Subcutaneous adipose tissue (tissue), 4 donors: ENCODE data around the gene SLC8A1. TPM values are rescaled to one million over a fixed set of nuclear protein-coding genes. Genes with fewer than 3 reads are reported as not detected.

Source experiments
- total RNA-seq, 4 donors: library from RNA; depleted of rRNA; stranded (reverse); fragments of >200 nt; gene quantifications; one replicate each; pipeline ENCODE4 v1.1.0, GENCODE V29; 2016
- TF ChIP-seq, protein P1 (sequence below): fragments of 450-650 bp; IDR thresholded peaks from one replicate; pipeline ENCODE4 v1.5.1; 2016; ENCODE audit warnings: low read depth, mild to moderate bottlenecking, control low read depth, antibody characterized with exemption, moderate library complexity

SLC8A1 gene
- total RNA-seq, 4 donors from 2014 or later, result 7.5 to 32.5 (median 12.9) TPM

DNA sequence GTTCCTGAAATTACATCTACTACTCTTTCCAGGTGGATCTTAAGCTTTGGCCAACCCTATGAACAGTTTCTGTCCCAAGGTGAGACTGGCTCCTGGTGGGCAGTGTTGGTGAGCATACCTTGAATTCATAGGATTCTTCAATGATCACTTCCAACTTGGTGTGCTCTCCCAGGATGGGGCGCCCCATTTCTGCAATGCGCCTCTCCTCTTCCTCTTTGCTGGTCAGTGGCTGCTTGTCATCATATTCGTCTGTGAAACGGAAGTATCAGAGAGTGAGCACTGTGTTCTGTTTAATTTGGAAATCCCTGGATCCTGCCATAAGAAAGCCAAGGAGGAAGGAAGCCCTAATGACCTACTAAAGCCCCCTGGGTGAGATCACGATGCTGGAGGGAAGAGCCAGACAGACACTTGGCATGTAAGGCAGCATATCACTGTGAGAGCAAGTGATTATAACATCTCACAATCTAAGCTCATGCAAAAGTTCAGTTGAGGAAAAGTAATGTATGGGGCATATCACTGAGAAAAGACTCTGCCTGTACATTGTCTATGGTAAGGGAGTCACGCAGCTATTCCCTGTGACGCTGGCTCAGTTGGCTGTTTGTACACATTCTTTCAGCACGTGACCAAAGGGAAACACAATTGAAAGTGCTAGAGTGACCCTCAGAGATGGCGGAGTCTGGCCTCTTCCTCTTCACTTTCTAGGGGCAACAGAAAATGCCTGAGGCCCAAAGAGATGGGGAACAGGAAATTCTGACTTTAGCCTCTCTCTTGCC is 287.0 kb downstream of the SLC8A1 start:
- TF ChIP-seq, protein P1, sequence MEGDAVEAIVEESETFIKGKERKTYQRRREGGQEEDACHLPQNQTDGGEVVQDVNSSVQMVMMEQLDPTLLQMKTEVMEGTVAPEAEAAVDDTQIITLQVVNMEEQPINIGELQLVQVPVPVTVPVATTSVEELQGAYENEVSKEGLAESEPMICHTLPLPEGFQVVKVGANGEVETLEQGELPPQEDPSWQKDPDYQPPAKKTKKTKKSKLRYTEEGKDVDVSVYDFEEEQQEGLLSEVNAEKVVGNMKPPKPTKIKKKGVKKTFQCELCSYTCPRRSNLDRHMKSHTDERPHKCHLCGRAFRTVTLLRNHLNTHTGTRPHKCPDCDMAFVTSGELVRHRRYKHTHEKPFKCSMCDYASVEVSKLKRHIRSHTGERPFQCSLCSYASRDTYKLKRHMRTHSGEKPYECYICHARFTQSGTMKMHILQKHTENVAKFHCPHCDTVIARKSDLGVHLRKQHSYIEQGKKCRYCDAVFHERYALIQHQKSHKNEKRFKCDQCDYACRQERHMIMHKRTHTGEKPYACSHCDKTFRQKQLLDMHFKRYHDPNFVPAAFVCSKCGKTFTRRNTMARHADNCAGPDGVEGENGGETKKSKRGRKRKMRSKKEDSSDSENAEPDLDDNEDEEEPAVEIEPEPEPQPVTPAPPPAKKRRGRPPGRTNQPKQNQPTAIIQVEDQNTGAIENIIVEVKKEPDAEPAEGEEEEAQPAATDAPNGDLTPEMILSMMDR, result no peak

DNA sequence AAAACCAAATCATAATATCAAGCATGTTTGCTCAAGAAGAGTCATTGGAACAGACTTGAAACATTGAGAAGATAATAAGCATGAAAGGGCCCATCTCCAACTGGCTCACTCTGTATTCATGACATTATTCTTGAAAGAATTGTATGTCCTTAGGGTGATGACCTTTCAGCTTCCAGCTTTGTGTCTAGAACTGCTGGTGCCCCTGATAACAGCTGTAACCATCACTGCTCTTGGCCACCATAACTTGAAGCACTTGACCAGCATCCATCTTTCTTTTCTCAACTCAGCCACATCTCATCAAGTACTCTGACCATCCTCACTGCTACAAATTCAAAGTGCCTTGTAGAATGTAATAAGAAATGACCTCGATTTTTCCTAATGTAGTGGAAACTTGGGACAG is 289.9 kb downstream of the SLC8A1 start:
- TF ChIP-seq, protein P1, result no peak

DNA sequence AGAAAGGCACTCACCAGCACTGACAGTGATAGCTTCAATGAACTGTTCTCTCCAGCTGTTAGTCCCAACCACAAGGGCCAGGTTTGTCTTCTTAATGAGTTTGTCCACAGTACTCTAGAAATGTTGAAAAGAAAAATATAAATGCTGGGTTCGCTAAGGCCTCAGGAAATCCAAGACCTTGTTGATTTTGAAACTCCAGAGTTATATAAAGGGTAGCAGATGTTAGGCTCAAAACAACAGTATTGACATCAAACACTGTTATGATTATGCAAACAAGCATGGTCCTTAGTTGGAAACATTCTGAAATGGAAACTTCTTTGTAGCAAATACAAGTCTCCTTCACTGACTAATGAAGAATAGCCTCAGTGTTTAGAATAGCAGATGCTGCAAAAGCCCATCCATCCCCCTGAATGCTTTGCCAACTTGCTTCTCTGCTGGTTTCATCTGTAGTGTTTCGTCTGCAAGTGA is 291.1 kb downstream of the SLC8A1 start:
- TF ChIP-seq, protein P1, result no peak

DNA sequence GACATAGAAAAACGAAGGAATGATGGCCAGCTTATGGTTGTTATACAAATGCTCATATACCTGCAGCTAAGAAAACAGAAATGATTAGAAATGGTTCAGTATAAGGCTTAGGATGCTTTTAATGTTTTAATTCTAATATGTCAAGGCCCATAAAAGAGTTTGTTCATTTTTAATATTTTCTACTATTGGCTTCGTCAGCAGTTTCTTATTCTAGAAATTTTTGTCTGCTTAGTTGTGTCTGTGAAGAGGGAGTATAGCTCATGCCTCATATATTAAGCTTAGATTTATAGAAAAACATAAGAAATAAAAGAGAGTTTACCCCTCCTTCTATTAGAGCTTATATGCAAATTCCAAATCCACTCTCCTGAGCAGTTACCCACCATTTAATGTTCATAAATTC is 292.6 kb downstream of the SLC8A1 start:
- TF ChIP-seq, protein P1, result no peak

DNA sequence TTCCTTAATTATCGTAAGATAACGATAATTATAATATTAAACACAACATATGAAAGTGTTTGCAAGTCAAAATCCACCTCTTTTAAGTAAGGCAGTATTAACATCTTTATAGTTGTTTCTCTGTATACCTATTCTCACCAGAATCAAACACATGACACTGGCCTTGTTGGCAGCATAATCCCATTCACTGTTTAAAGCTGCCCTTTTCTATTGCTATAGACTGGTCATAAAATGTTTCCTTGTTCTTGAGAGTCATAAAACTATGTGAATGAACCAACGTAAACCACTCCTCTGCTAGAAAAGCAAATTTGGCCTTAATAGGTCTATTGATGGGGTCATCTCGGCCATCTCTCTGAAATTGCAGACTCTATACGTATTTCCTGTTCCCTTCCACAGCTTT is 293.1 kb downstream of the SLC8A1 start:
- TF ChIP-seq, protein P1, result no peak

- TF ChIP-seq, protein P1, result no peak
Measured at GRCh38 chr2:40155728-40156127, 296.2 kb downstream of the SLC8A1 start.

DNA sequence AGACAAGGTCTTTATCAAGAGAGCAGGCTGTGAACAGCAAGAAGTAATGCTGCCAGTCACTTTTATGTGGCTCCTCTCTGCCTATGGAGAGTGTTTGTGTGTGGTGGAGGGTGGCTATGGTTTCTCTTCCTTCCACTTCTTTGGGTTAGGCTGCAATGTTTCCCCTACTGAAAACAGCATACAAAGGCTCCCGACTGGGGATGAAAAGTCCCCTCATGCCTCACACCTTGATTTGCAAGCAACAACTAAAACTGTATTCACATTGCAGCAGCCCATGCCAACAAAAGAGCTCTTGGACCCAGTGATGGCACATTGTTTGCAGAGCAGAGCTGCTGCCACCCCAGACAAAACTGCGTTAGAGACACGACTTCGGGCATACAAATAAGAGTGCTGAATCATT is 301.6 kb downstream of the SLC8A1 start:
- TF ChIP-seq, protein P1, result no peak
